GM18870 (cell line): ENCODE data around the gene IL22RA2.
"Not testable (repeated sequence)": the region's sequence is repeated elsewhere in the genome, so short reads cannot be mapped to it uniquely, and the experiment has no call there.

ENCODE experiments used
- ATAC-seq: cut with Tn5 transposase; IDR thresholded peaks from one replicate; pipeline ENCODE4 v1.9.1; 2021; ENCODE audit warnings: moderate library complexity; ENCODE audit not compliant: unreplicated experiment

Gene IL22RA2

DNA sequence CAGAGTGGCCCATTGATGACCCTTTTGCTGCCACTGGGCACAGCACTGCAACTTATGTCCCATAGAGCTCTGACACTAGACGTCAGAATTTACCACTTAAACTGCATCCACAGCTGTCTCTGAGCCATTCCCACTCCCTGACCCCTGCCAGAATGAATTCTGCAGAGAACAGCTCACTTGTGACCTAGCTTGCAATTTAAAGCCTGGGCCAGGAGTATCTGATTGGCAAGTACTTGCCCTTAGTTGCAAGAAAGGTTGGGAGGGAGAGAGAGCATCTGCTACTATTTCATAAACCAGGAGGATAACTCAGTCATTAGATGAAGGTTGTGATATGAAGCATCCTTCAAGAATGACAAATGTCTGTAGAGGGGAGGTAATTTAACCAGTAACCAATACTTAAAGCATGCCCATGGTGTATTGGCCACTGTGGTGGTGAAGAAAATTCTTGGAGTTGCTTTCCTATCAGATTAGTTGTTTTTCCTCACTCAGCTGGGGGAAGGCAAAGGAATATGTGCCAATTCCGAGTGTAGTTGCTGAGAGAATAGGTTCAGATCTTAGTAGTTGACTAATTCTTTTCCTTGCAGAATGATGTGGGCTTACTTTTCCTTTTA lies 46.5 kb downstream of the IL22RA2 start:
- ATAC-seq = no peak

DNA sequence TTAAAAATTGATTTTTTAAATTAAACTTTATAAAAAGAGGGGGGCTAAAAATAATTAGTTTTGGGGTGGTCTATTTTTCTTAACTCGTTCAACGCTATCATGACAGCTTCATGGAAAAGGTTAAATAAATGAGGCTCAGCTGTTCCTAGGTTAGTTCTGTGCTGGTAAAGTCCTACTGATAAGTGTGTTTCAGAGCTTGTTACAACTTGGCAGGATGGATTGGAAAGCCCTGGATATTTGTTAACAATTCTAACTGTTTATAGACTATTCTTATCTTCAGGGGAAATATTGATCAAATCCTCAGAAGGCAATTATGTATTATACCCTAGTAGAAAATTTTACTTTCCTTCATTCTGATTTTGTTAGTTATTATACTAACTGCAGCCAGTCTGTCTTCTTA lies 50.4 kb downstream of the IL22RA2 start:
- ATAC-seq = no peak

DNA sequence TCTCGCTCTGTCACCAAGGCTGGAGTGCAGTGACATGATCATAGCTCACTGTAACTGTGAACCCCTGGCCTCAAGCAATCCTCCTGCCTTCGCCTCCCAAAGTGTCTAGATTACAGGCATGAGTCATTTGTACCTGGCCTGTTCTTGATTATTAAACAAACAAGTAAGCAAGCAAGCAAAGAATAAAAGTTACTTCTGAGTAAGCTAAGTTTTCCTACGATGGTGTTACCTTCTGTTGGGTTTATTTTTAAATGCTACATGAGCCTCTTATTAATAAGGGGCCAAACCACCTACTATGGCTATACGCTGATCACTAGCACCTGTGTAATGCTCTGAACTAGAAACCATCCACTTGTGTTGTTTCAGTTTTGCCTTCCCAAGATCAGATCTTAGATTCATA lies 50.8 kb downstream of the IL22RA2 start:
- ATAC-seq = peak; percentile 53

DNA sequence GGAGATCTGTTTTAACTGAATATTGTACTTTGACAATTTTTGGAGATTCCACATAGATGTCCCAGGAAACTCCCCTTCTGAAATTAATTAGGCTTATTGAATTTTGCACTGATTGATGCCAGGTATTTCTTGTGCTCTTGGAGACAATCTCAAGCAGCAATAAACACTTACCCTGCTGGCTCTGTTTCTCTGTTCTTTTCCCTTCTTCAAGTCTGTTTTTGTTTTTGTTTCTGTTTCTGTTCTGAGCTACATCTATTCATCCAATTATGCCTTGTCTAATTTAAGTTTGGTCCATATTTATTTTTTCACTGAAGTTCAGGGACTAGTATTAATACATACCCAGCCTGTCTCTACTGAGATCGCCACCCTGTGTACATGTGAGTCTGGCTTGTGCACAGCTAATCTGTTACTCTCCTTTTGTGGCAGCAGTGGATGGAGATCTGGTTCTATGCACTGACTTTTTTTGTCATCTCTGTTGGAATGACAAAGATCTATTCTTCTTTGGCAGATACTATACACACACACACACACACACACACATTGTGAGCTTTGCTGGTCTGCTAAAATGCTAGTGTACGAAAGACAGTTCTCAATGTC lies 51.9 kb downstream of the IL22RA2 start:
- ATAC-seq = peak; percentile 57

DNA sequence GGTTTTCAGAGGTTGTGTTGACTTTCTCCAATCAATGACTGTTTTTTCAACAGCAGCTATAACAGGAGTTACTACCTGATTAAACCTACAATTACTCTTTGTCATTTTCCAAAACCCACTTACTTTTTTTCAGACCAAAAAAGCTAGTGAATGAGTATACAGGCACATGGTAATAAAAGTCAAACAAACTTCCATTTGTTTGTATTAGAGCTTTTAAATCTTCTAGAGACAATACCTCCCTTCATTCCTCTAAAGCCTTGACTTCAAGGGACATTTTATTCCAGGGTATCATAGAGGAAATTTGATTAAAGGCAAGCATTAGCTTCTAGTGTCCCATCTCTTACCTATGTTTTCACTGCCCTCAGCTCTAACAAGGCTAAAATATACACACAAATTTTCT lies 52.7 kb downstream of the IL22RA2 start:
- ATAC-seq = no peak

DNA sequence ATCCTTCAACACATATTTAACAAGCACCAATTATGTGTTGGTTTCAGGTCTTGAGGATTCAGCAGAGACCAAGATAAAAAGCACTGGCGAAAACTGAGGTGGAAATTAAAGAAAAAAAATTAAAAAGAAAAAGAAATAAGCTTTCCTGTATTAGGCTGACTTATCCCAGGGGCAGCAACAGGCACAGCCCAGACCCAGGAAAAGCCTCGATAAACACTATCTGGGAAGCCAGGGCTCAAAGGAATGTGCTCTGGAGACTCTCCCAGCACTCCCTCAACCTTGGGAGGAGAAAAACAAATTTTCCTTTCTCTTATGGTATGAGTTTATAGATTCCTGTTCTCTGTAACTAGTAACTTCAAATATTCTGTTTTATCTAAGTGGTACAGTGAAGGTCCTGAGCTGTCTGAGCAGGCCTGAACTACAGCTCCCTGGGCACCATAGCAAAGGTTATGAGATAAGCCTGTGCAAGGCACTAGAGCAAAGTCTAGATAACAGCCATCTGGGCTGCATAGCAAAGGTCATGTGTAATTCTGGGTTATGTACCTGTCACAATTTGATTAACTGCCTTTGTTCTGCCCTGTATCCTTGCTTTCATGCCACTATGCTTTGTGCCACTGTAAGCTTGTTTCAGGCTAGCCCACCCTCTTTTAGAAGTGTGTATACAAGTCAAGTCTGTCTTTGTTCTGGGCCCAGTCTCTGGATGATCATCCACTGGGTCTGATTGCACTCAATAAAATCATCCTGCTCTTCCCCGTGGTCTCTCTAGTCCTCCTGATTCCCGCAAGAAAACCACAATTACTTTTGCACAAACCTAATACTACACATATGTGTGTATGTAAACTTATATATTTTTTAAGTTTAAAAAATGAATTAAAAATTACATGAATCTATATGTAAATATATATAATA lies 54.0 kb downstream of the IL22RA2 start:
- no peak for ATAC-seq

DNA sequence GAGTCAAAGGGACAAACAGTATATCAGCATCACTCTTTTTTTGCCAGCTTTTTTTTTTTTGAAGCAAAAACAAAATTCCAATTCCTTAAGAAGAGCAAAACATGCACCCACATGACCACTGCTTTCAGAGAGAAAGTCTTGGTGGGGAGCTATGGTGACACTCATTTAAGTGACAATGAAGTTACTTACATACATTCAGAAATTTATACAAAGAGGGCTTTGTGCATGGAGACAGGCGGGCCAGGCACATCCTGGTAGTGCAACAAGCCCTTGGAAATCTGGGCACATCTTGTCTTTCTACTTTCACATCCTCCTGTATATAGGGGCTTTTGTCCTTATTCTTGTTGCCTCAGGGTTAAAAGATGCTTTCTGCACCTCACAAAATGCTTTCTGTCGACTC lies 55.9 kb downstream of the IL22RA2 start:
- no peak for ATAC-seq

DNA sequence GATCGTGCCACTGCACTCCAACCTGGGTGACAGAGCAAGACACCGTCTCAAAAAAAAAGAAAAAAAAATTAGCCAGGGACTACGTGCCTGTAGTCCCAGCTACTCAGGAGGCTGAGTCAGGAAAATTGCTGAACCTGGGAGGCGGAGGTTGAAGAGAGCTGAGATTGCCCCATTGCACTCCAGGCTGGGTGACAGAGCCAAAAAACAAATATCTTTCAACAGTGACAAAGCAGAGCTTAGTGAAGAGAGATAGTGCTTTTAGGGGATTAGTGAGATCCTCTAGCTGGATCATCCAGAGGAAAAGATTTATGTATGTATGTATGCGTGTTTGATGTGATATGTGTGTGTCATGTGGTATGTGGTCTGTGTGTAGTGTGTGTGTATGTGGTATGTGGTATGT lies 56.6 kb downstream of the IL22RA2 start:
- ATAC-seq = no peak

DNA sequence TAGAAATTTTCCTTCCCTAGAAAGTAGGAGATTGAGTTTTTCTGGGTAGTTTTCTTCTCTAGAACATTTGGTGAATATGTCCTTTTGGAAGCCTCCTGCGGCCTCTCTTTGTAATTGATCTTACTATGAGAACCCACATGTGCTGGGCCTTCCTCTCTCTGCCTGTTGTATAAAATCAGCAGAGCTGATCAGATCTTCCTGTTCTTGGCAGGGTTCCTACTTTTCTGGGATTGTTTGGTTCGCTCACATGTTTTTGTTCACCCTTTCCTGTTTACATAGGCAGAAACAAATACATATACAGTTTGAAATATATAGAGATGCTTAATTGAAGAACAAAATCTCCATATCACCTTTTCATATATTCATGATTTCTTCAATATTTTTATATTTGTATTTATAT lies 57.8 kb downstream of the IL22RA2 start:
- no peak for ATAC-seq

DNA sequence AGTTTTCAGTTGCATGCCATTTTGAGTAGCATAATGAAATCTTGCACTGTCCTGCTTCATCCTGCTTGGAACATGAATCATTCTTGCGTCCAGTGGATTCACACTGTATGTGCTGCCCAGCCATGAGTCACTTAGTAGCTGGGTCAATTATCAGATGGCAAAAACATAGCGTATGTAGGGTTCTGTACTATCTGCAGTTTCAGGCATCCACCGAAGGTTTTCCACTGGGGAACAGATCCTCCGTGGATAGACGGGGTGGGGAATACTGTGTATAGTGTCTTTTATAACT lies 61.4 kb downstream of the IL22RA2 start:
- ATAC-seq = no peak

DNA sequence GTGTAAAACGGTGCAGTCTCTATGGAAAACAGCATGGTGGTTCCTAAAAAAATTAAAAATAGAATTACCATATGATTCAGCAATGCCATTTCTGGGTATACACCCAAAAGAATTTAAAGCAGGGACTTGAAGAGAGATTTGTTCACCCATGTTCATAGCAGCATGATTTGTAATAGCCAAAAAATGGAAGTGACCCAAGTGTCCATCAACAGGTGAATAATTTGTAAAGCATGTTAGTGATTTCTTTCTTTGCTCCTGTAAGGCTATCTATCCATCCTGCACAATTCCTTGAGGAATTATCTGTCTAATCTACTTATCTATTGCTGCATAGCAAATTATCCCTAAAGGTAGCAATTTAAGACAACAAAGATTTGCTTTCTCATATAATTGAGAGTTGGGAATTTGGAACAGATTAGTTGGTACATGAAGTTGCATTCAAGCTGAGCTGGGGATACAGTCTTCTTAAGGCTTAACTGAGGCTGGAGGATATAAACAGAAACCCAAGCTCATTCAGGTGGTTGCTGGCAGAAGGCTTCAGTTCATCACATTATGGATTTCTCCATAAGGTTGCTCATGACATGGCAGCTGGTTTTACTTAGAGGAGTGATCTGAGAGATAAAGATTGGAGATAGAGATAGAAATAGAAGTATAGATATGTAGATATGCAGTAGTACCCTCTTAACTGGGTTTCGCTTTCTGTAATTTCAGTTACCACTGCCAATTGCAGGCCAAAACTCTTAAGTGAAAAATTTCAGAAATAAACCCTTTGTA lies 62.0 kb downstream of the IL22RA2 start:
- no peak for ATAC-seq

DNA sequence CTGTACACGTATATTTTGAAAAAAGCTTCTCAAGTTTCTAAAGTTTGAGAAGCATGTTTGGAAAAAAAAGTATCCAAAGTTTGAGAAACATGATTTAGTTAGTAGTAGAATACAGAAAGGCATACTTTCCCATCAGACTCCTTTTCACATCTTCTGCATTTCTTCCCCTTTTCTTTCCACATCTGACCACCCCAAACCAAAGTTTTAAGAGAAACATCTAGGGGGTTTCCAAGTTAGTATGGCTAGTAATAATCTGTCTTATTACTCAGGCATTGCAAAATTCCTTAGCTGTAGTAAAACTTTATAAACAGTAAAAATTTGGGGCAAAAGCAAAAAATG lies 65.7 kb downstream of the IL22RA2 start:
- no peak for ATAC-seq

DNA sequence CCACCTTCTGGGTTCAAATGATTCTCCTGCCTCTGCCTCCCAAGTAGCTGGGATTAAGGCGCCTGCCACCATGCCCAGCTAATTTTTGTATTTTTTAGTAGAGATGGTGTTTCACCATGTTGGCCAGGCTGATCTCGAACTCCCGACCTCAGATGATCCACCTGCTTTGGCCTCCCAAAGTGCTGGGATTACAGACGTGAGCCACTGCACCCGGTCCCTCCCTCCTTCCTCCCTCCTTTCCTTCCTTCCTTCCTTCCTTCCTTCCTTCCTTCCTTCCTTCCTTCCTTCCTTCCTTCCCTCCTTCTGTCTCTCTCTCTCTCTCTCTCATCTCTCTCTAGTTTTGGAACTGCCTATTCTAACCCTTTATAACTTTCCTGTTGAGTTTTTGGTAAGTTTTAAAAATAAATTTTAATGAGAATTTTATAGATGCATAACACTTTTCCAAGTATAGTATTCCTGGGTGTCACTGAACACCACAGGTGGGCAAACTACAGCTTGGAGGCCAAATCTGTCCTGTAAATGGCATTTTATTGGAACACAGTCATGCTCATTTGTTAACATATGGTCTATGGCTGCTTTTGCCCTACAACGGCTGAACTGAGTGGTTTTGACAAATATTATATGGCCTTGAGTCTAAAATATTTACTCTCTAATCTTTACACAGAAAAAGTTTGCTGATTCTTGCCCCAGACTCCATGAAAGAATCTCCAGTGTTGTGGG lies 66.2 kb downstream of the IL22RA2 start:
- not testable (repeated sequence) for ATAC-seq

DNA sequence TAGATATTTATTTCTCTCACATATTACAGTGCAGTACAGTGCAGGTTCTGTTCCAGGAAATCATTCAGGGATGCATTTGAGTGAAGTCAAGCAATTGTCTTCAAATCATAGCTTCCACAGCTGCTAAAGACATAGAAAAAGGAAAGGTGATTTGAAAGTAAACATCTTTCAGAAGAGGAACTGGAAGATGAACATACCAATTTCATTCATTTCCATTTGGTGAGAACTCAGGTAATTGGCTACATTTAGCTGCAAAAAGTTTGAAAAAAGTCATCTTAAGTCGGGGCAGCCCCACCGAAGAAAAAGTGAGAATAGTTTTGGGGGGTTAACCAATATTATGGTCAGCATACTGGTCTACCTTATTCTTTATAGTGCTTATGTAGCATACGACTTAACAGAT lies 67.3 kb downstream of the IL22RA2 start:
- ATAC-seq = no peak

DNA sequence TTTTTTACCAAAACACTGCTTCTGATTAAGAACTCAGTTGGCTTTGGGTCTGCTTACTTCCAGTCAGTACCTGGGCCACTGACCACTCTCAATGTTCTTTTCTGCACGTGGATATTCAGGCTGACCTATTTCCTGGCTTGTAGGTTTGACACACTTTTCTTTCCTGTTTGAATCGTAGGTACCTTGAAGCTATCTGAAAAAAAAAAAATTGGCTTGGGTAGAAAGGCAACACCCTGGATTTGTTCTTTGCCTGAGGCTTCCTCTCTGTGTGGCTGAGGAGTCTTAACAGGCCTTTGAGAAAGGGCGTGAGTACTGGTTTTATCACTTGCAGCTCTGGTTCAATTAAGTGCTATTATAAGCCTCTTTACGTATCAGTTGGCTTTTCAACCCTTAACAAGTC lies 68.1 kb downstream of the IL22RA2 start:
- no peak for ATAC-seq

DNA sequence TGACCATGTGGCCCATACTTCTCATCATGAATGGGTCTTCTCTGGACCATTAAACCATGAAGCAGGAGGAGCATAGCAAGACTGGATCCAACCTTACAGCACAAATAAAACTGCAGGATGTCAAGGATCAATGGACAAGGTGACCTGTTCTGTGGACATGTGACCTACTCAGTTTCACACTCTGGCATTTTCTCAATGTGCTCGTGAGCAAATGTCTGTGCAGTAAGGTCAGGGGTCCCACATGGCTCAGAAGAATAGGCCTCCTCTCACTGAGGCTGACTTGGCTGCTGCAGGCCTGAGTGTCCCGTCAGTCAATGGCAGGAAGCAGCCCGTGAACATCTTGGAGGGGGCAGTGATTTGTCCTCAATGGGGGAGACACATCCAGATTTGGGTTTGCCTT lies 68.5 kb downstream of the IL22RA2 start:
- ATAC-seq = no peak

DNA sequence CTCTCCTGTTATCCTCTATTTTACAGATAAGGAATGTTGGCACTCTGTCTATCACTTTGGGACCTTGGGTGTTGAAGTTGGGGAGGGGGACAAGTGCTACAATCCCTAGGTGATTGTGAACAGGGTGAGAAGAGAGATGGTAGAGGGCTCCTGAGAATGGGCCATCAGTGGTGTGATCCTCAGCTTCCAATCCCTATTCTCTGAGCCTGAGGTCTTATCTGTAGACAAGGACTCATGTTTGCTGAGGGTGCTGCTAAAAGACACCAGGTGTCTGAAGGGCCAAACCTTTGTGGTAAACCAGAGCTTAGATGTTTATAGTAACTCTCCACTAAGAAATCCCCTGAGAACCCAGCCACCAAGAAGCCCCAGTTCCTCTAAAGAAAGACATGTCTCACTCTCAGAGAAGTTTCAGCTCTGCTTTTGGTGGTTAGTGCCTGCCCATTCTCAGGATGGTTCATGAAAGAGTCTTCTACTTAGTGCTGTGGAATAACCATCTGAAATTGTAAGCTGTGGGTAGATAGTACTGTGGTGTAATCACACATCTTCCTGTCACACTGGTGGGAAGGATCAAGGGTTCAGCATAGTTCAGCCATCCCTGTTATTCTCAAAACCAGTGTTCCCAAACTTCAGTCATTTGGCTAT lies 70.5 kb downstream of the IL22RA2 start:
- ATAC-seq = peak; percentile 87

DNA sequence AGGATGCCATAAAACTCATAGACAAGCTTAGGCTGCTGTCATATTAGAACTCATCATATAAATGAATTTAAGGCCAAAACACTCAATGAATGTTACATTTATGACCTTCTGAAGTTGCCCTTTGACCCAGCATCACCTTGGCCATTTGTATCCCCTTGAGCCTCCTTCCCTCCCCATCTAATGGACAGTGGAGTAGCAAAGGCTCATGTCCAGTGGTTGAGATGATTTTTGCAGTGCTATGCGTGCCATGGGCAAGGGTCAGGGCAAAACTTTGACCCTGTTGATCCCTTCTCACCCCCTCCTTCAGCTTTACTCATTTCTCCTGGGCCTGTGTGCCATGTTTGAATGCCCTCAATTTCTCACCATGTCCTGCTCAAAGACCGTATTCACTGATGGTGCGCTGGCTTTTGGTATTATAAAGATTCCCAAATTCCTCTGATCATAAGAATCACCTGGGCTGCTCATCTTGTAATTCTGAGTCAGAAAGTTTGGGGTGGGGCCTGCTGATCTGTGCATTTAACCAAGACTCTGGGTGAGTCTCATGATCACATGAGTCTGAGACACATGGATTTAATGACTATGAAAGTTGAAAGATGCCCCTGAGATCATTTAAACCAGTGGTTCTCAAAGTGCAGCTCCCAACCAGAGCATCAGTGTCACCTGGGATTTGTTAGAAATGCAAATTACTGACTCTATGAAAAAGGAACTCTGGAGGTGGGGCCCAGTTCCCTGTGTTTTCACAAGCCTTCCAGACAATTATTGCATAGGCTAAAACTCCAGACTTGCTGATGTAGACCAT lies 71.2 kb downstream of the IL22RA2 start:
- no peak for ATAC-seq

DNA sequence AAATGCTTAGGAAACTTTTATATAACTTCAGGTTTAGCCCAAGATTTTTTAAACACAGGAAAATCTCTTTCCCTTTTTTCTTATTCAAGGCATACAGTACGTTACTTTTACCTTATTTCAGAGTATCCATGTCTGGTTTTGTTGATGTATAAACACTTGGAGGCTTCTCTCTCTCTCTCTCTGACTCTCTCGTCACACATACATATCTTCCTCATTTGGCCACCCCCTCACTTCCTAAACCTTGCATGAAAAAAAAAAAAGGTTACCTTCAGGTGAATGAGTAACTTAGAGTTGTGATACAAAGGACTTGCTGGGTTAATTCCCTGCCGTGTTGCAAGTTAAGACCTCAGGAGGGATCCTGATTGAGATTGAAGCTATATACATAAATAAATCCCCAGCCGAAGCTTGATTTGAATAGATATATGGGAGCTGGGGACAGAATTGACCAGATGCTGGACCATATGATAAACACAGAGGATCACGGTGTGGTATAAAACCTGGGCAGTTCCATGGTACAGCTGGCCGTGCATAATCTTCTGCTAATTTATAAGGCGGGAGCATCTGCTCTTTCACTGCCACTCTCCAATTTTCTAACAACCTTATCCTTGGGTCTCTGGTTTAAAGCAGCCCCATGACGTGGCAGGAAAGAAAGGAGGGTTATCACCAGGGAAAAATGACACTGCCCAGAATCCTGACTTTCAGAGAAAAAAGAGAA lies 73.6 kb downstream of the IL22RA2 start:
- ATAC-seq = no peak
